ENCODE results near the gene JMY. TPM values are rescaled to one million over a fixed set of nuclear protein-coding genes. Genes with fewer than 3 reads are reported as not detected.

JMY gene, protein sequence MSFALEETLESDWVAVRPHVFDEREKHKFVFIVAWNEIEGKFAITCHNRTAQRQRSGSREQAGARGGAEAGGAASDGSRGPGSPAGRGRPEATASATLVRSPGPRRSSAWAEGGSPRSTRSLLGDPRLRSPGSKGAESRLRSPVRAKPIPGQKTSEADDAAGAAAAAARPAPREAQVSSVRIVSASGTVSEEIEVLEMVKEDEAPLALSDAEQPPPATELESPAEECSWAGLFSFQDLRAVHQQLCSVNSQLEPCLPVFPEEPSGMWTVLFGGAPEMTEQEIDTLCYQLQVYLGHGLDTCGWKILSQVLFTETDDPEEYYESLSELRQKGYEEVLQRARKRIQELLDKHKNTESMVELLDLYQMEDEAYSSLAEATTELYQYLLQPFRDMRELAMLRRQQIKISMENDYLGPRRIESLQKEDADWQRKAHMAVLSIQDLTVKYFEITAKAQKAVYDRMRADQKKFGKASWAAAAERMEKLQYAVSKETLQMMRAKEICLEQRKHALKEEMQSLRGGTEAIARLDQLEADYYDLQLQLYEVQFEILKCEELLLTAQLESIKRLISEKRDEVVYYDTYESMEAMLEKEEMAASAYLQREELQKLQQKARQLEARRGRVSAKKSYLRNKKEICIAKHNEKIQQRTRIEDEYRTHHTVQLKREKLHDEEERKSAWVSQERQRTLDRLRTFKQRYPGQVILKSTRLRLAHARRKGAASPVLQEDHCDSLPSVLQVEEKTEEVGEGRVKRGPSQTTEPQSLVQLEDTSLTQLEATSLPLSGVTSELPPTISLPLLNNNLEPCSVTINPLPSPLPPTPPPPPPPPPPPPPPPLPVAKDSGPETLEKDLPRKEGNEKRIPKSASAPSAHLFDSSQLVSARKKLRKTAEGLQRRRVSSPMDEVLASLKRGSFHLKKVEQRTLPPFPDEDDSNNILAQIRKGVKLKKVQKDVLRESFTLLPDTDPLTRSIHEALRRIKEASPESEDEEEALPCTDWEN
- 30.4 and 30.8 TPM in 2 replicates for total RNA-seq

DNA sequence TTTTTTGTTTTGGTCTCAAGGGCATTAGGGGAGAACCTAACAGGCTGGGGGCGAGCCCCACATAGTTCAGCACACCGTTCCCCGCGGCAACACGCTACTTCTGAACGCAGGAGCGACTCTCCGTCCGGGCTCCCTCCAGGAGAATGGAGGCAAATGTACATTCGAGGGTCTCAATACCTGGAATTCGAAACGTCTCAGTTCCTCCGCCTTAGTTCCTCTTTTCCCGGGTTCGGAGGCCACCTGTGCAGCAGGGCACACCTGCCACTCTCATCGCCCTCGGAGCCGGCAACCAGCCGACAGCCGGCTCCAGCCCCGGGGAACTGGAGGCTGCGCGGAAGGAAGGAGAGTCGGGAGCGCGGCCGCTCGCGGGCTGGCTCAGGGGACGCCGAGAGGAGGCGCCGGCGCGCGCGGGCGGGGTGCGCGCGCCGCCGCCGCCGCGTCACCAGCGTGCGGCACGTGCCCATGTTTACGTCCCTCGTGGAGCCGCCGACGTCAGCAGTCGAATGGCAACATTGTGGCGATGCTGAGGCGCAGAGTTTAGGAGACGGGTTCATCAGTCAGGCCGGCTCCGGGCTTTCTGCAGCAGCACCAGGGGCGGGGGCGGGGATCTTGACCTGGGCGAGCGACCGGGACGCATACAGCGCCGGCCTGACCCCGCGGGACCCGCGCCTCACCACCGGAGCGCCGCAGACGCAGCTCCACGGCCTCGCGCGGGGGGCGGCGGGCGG is at the start of gene JMY:
Gene JMY, plus strand, starts transcription at position 498 of the 728 bp plus-strand sequence. CDS start 520 bp downstream, outside the sequence.
- peak; percentile 99 for DNase-seq (ENCODE audit: insufficient read length, low spot score, missing footprints)
- no peaks in the 10 kb centered on the region for H3K36me3 ChIP-seq (ENCODE audit: insufficient read depth, low read length)
- peaks cover 18% of the 10 kb centered on the region for H3K4me1 ChIP-seq (ENCODE audit: insufficient read depth, low read length)
- no peaks in the 10 kb centered on the region for H3K27me3 ChIP-seq (ENCODE audit: insufficient read depth, low read length)
- peaks cover 21% of the 10 kb centered on the region for H3K79me2 ChIP-seq (ENCODE audit: insufficient read depth, low read length)
- H3K4me3 ChIP-seq (ENCODE audit: insufficient read depth, low read length) = peak within 1 kb of the TSS; percentile 94
- H4K20me1 ChIP-seq (ENCODE audit: insufficient read depth, low read length) = peaks cover 20% of the 10 kb centered on the region
- peak within 1 kb of the TSS; percentile 61 for H3K27ac ChIP-seq (ENCODE audit: low read depth, low read length)
- TF ChIP-seq, protein P1, sequence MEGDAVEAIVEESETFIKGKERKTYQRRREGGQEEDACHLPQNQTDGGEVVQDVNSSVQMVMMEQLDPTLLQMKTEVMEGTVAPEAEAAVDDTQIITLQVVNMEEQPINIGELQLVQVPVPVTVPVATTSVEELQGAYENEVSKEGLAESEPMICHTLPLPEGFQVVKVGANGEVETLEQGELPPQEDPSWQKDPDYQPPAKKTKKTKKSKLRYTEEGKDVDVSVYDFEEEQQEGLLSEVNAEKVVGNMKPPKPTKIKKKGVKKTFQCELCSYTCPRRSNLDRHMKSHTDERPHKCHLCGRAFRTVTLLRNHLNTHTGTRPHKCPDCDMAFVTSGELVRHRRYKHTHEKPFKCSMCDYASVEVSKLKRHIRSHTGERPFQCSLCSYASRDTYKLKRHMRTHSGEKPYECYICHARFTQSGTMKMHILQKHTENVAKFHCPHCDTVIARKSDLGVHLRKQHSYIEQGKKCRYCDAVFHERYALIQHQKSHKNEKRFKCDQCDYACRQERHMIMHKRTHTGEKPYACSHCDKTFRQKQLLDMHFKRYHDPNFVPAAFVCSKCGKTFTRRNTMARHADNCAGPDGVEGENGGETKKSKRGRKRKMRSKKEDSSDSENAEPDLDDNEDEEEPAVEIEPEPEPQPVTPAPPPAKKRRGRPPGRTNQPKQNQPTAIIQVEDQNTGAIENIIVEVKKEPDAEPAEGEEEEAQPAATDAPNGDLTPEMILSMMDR (IDR thresholded peaks at IDR 0.05; ENCODE audit: extremely low read depth, low read depth, low read length) = no peak
- peak within 1 kb of the TSS; percentile 100 for H2AFZ ChIP-seq (ENCODE audit: low read length)
- no peaks in the 10 kb centered on the region for H3K9me3 ChIP-seq (ENCODE audit: low read depth, low read length)
- H3K4me2 ChIP-seq (ENCODE audit: insufficient read depth, low read length) = peak within 1 kb of the TSS; percentile 99

DNA sequence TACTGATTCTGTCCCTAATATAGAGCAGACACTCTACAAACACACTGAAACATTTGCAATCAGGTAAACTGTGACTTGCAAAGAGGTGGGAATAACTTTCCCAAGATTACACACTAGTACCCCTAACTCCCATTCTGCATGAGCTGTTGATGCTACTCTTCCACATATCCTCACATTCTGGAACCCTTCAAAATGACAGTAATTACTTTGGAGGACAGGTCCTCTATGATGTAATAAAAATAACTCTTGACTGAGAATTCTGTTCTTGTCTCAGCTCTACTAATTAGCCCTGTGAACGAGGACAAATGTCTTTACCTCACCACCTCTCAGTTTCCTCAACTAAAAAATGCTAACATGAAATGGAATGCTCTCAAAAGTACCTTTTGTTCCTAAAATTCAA is 49.5 kb upstream of the JMY start:
- TF ChIP-seq, protein P1 (IDR thresholded peaks at IDR 0.05; ENCODE audit: extremely low read depth, low read depth, low read length) = no peak
- Histone ChIP-seq H3K4me1 (ENCODE audit: insufficient read depth, low read length) (no peaks in the 10 kb centered on the region), H3K4me3 (ENCODE audit: insufficient read depth, low read length) (no peak overlapping the region), H2AFZ (ENCODE audit: low read length) (no peak overlapping the region), H3K36me3 (ENCODE audit: insufficient read depth, low read length) (no peaks in the 10 kb centered on the region), H3K27me3 (ENCODE audit: insufficient read depth, low read length) (no peaks in the 10 kb centered on the region), H3K79me2 (ENCODE audit: insufficient read depth, low read length) (no peaks in the 10 kb centered on the region), H4K20me1 (ENCODE audit: insufficient read depth, low read length) (no peaks in the 10 kb centered on the region), H3K4me2 (ENCODE audit: insufficient read depth, low read length) (no peak overlapping the region), H3K27ac (ENCODE audit: low read depth, low read length) (no peak overlapping the region), H3K9me3 (ENCODE audit: low read depth, low read length) (no peaks in the 10 kb centered on the region)
- no peak for DNase-seq (ENCODE audit: insufficient read length, low spot score, missing footprints)

DNA sequence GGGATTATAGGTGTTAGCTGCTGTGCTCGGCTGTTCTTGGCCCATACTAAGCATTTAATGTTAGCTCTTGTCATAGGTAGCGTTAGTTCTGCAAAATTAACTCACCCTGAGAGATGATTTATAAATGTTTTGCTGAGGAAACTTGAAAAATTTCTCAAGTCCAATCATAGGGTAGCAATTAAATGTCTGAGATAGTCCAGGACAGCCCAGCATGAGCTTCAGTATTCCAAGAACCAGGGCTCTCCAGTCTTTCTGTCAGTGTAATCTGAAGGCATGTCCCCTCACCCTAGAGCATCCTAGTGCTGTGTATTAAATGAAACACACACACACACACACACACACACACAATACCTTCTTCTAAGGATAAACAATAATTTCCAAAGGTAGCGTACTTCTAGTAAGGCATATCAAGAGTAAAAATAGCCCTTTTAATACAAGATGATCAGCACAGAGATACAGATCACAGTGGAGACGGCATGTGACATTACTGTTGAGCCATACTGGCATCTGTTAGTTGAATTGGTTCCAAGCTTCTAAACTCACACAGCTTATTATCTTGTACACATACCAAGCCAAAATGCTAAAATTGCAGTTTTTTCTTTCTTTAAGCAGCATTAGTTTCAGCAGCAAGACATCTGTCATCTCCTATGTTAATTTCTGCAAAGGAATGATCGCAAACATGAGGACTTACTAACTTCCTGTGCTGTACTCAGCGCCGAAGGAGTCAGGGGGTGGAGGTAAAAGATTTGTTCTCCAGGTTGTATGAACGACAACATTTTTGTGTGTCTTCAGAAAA is 46.3 kb upstream of the JMY start:
- Histone ChIP-seq H4K20me1 (ENCODE audit: insufficient read depth, low read length) (no peaks in the 10 kb centered on the region), H3K36me3 (ENCODE audit: insufficient read depth, low read length) (no peaks in the 10 kb centered on the region), H3K27me3 (ENCODE audit: insufficient read depth, low read length) (no peaks in the 10 kb centered on the region), H3K79me2 (ENCODE audit: insufficient read depth, low read length) (no peaks in the 10 kb centered on the region), H2AFZ (ENCODE audit: low read length) (no peak overlapping the region), H3K4me3 (ENCODE audit: insufficient read depth, low read length) (no peak overlapping the region), H3K9me3 (ENCODE audit: low read depth, low read length) (no peaks in the 10 kb centered on the region), H3K4me2 (ENCODE audit: insufficient read depth, low read length) (no peak overlapping the region), H3K4me1 (ENCODE audit: insufficient read depth, low read length) (no peaks in the 10 kb centered on the region), H3K27ac (ENCODE audit: low read depth, low read length) (no peak overlapping the region)
- no peak for DNase-seq (ENCODE audit: insufficient read length, low spot score, missing footprints)
- TF ChIP-seq, protein P1 (IDR thresholded peaks at IDR 0.05; ENCODE audit: extremely low read depth, low read depth, low read length) = no peak
